H9 (cell line): ENCODE results near the gene SFMBT2. TPM values are rescaled to one million over a fixed set of nuclear protein-coding genes. Genes with fewer than 3 reads are reported as not detected.

ENCODE experiments used
- DNase-seq: peaks from one replicate; pipeline ENCODE4 v3.0.0-alpha.2; 2017
- H2AFZ ChIP-seq: one replicate; pipeline ENCODE4 v1.6.1; 2013; ENCODE audit warnings: mild to moderate bottlenecking, low read length, control low read depth, moderate library complexity
- H2AK5ac ChIP-seq: 2 replicates; pipeline ENCODE4 v1.6.1; 2013; ENCODE audit warnings: low read length, control low read depth, mixed read lengths; ENCODE audit not compliant: insufficient read length
- H2BK120ac ChIP-seq: one replicate; pipeline ENCODE4 v1.6.1; 2013; ENCODE audit warnings: low read depth, mild to moderate bottlenecking, low read length, control low read depth, inconsistent platforms; ENCODE audit not compliant: poor library complexity, severe bottlenecking
- H2BK12ac ChIP-seq: 2 replicates; pipeline ENCODE4 v1.6.1; 2013; ENCODE audit warnings: low read length, control low read depth, mixed read lengths, low read depth; ENCODE audit not compliant: insufficient read length
- H2BK15ac ChIP-seq: 2 replicates; pipeline ENCODE4 v1.6.1; 2013; ENCODE audit warnings: low read depth, low read length, control low read depth
- H2BK20ac ChIP-seq: one replicate; pipeline ENCODE4 v1.6.1; 2013; ENCODE audit warnings: low read depth, mild to moderate bottlenecking, low read length, control low read depth, inconsistent platforms; ENCODE audit not compliant: poor library complexity, severe bottlenecking
- H2BK5ac ChIP-seq: 2 replicates; pipeline ENCODE4 v1.6.1; 2013; ENCODE audit warnings: low read length, control low read depth, mixed read lengths; ENCODE audit not compliant: insufficient read length
- H3K14ac ChIP-seq: 2 replicates; pipeline ENCODE4 v1.6.1; 2013; ENCODE audit warnings: low read length, control low read depth; ENCODE audit not compliant: insufficient read depth
- H3K18ac ChIP-seq: 2 replicates; pipeline ENCODE4 v1.6.1; 2013; ENCODE audit warnings: low read depth, mild to moderate bottlenecking, mixed read lengths, low read length, control low read depth; ENCODE audit not compliant: insufficient read length
- H3K23ac ChIP-seq: 2 replicates; pipeline ENCODE4 v1.6.1; 2013; ENCODE audit warnings: low read length, control low read depth, mixed read lengths, low read depth; ENCODE audit not compliant: insufficient read length
- H3K23me2 ChIP-seq: 2 replicates; pipeline ENCODE4 v1.6.1; 2013; ENCODE audit warnings: low read depth, mild to moderate bottlenecking, mixed read lengths, low read length, control low read depth; ENCODE audit not compliant: insufficient read length, poor library complexity, severe bottlenecking
- H3K27ac ChIP-seq: 2 replicates; pipeline ENCODE4 v1.5.1; 2013; ENCODE audit warnings: low read length, control low read depth, mixed read lengths, low read depth; ENCODE audit not compliant: insufficient read length
- H3K27me3 ChIP-seq: 2 replicates; pipeline ENCODE4 v1.6.1; 2013; ENCODE audit warnings: low read length, control low read depth, inconsistent platforms; ENCODE audit not compliant: insufficient read depth
- H3K4ac ChIP-seq: 2 replicates; pipeline ENCODE4 v1.6.1; 2013; ENCODE audit warnings: low read depth, mild to moderate bottlenecking, control low read depth, inconsistent platforms, low read length, moderate library complexity
- H3K4me1 ChIP-seq: 2 replicates; pipeline ENCODE4 v1.6.1; 2013; ENCODE audit warnings: low read length, control low read depth, inconsistent platforms; ENCODE audit not compliant: insufficient read depth
- H3K4me2 ChIP-seq: 2 replicates; pipeline ENCODE4 v1.6.1; 2013; ENCODE audit warnings: low read length, control low read depth, mixed read lengths; ENCODE audit not compliant: insufficient read length, insufficient read depth
- H3K56ac ChIP-seq: 2 replicates; pipeline ENCODE4 v1.6.1; 2013; ENCODE audit warnings: low read depth, mild to moderate bottlenecking, mixed read lengths, low read length, control low read depth; ENCODE audit not compliant: insufficient read length
- H3K79me1 ChIP-seq: 2 replicates; pipeline ENCODE4 v1.6.1; 2013; ENCODE audit warnings: low read depth, mild to moderate bottlenecking, moderate library complexity, low read length, control low read depth, inconsistent platforms; ENCODE audit not compliant: insufficient read depth, poor library complexity, severe bottlenecking
- H3K79me2 ChIP-seq: 2 replicates; pipeline ENCODE4 v1.6.1; 2013; ENCODE audit warnings: low read length, control low read depth, inconsistent platforms; ENCODE audit not compliant: insufficient read depth
- H3K9ac ChIP-seq: 2 replicates; pipeline ENCODE4 v1.6.1; 2013; ENCODE audit warnings: low read length, control low read depth, mixed read lengths; ENCODE audit not compliant: insufficient read length; ENCODE audit errors: extremely low read depth
- H3K9me3 ChIP-seq: one replicate; pipeline ENCODE4 v1.6.1; 2013; ENCODE audit warnings: low read depth, low read length, inconsistent platforms; ENCODE audit not compliant: control insufficient read depth
- H3T11ph ChIP-seq: one replicate; pipeline ENCODE4 v1.6.1; 2013; ENCODE audit warnings: mild to moderate bottlenecking, low read length, control low read depth, inconsistent platforms
- H4K20me1 ChIP-seq: one replicate; pipeline ENCODE4 v1.6.1; 2013; ENCODE audit not compliant: control insufficient read depth, insufficient read length, insufficient read depth
- H4K5ac ChIP-seq: 2 replicates; pipeline ENCODE4 v1.6.1; 2013; ENCODE audit warnings: low read depth, mild to moderate bottlenecking, mixed read lengths, low read length, control low read depth; ENCODE audit not compliant: insufficient read length
- H4K8ac ChIP-seq: replicated peaks from 2 replicates; pipeline ENCODE4 v1.6.1; 2013; ENCODE audit warnings: low read length, control low read depth, mixed read lengths, low read depth; ENCODE audit not compliant: insufficient read length
- H4K91ac ChIP-seq: 2 replicates; pipeline ENCODE4 v1.6.1; 2013; ENCODE audit warnings: low read depth, mild to moderate bottlenecking, moderate library complexity, mixed read lengths, low read length, control low read depth; ENCODE audit not compliant: insufficient read length
- H3K27ac Mint-ChIP-seq, 3 experiments: 2 replicates in 2 of 3; 3 replicates in 1 of 3; pipeline ENCODE4 v1.8.0; 2020 to 2021; ENCODE audit warnings: mixed read lengths in 3 of 3, mild to moderate bottlenecking in 1 of 3, moderate library complexity in 1 of 3
- H3K27me3 Mint-ChIP-seq: 2 replicates; pipeline ENCODE4 v1.8.0; 2021; ENCODE audit warnings: low read depth, mild to moderate bottlenecking, moderate library complexity, mixed read lengths
- H3K36me3 Mint-ChIP-seq, 3 experiments: 2 replicates in 2 of 3; 3 replicates in 1 of 3; pipeline ENCODE4 v1.8.0; 2020 to 2021; ENCODE audit warnings: low read depth in 3 of 3, mixed read lengths in 3 of 3; ENCODE audit not compliant: insufficient read depth in 1 of 3
- H3K4me1 Mint-ChIP-seq, 2 experiments: 2 replicates each; pipeline ENCODE4 v1.8.0; 2020; ENCODE audit warnings: mixed read lengths in 2 of 2
- H3K4me3 Mint-ChIP-seq, 2 experiments: 2 replicates in 1 of 2; 3 replicates in 1 of 2; pipeline ENCODE4 v1.8.0; 2020 to 2021; ENCODE audit warnings: mild to moderate bottlenecking in 2 of 2, mixed read lengths in 2 of 2, moderate library complexity in 1 of 2
- H3K9me3 Mint-ChIP-seq, 2 experiments: 2 replicates in 1 of 2; 3 replicates in 1 of 2; pipeline ENCODE4 v1.8.0; 2020; ENCODE audit warnings: mild to moderate bottlenecking in 2 of 2, mixed read lengths in 2 of 2, moderate library complexity in 1 of 2
- CTCF ChIP-seq: fragments of 200-600 bp; sonication (generic); conservative IDR thresholded peaks from 3 replicates; pipeline ENCODE4 v1.8.0; 2021; ENCODE audit warnings: antibody characterized with exemption, mild to moderate bottlenecking
- WGBS: extraction: QIAGEN DNeasy Blood & Tissue Kit; methylation state at CpG from one replicate; pipeline ENCODE4 v1.1.7; 2013; ENCODE audit warnings: missing lambda C conversion rate, low lambda C conversion rate, mixed read lengths; ENCODE audit not compliant: insufficient read length; ENCODE audit errors: extremely low coverage; 5-methylcytosine and 5-hydroxymethylcytosine counted together
- total RNA-seq: library from RNA; stranded (reverse); gene quantifications from 2 replicates; pipeline ENCODE4 v1.2.1, GENCODE V29; 2021

Gene SFMBT2
- total RNA-seq, 1 experiment from 2014 or later: 5.3 TPM

GRCh38 chr10:7185367-7185690 lies 225.5 kb downstream of the SFMBT2 start:
- Histone ChIP-seq H2AK5ac (no peak overlapping the region), H3K14ac (no peak overlapping the region), H3K4me2 (no peak overlapping the region), H3T11ph (no peak overlapping the region), H3K9ac (no peak overlapping the region), H2BK5ac (no peak overlapping the region), H4K5ac (no peak overlapping the region), H3K4me1 (no peaks in the 10 kb centered on the region), H2BK120ac (no peak overlapping the region), H3K27ac (no peak overlapping the region), H4K20me1 (no peaks in the 10 kb centered on the region), H3K4ac (no peak overlapping the region), H2BK12ac (no peak overlapping the region), H3K9me3 (no peaks in the 10 kb centered on the region), H2BK15ac (no peak overlapping the region), H3K79me2 (no peaks in the 10 kb centered on the region), H2AFZ (no peak overlapping the region), H3K56ac (no peak overlapping the region), H4K8ac (no peak overlapping the region), H3K27me3 (no peaks in the 10 kb centered on the region), H4K91ac (no peak overlapping the region), H3K18ac (no peak overlapping the region), H3K23me2 (no peaks in the 10 kb centered on the region), H2BK20ac (no peak overlapping the region), H3K79me1 (no peaks in the 10 kb centered on the region), H3K23ac (no peak overlapping the region)
- Mint-ChIP-seq H3K4me3 (no peak overlapping the region), H3K27ac (peak overlapping the region in 1 of 3 experiments; percentile 37; a peak in 1 of 7 replicates), H3K36me3 (peaks cover 0 to 7% (median 0%) of the 10 kb centered on the region in 3 experiments; a peak in 2 of 7 replicates), H3K27me3 (no peaks in the 10 kb centered on the region), H3K4me1 (peaks cover 7 to 16% of the 10 kb centered on the region in 2 experiments), H3K9me3 (no peaks in the 10 kb centered on the region)
- TF ChIP-seq CTCF: no peak
- WGBS: no CpG with 5 or more reads among the region's 4 CpGs
- DNase-seq: no peak
